B cell (primary cell): ENCODE results near the gene TSPAN14. TPM values are rescaled to one million over a fixed set of nuclear protein-coding genes. Genes with fewer than 3 reads are reported as not detected.

Experiments
- ATAC-seq: fragments of 200-7000 bp; cut with Tn5 transposase; one replicate; pipeline ENCODE4 v1.10.0; 2021; ENCODE audit warnings: low read depth, mild to moderate bottlenecking, moderate number of reproducible peaks, moderate library complexity
- CTCF ChIA-PET: fragments of 350-600 bp; sonication (Branson Sonifier 250); formaldehyde crosslinking; loops from one replicate; lab custom pipeline; 2021; ENCODE audit warnings: antibody characterized with exemption, inconsistent platforms; lab: Charles Lee
- POLR2A ChIA-PET: fragments of 350-600 bp; sonication (Branson Sonifier 250); formaldehyde crosslinking; loops from one replicate; lab custom pipeline; 2021; ENCODE audit warnings: antibody characterized with exemption; lab: Charles Lee
- DNase-seq: peaks from one replicate; pipeline ENCODE4 v3.0.0; 2013
- H2AFZ ChIP-seq: 2 replicates; pipeline ENCODE4 v1.6.1; 2012; ENCODE audit warnings: mild to moderate bottlenecking, low read depth, low read length; ENCODE audit not compliant: insufficient read depth, poor library complexity, severe bottlenecking
- H3K27ac ChIP-seq, 2 donors: 1 replicate in 1 of 2; 2 replicates in 1 of 2; pipeline ENCODE4 v1.5.1; 2012 to 2013; ENCODE audit warnings: low read length in 2 of 2, mild to moderate bottlenecking in 2 of 2, moderate library complexity in 1 of 2
- H3K27me3 ChIP-seq, 4 experiments: fragments of 200-600 bp in 1 of 4; sonication (generic) in 1 of 4; replicated peaks in 1 of 4; 1 replicate in 2 of 4; 2 replicates in 2 of 4; pipeline versions ENCODE4 v1.6.1 to v1.7.0; 2013 to 2016; ENCODE audit warnings: low read length in 3 of 4, mild to moderate bottlenecking in 2 of 4, mixed read lengths in 1 of 4, moderate library complexity in 1 of 4; ENCODE audit not compliant: insufficient read depth in 4 of 4, control insufficient read depth in 3 of 4; ENCODE audit errors: control extremely low read depth in 1 of 4
- H3K36me3 ChIP-seq, 2 experiments: replicated peaks in 1 of 2; 1 replicate in 1 of 2; 2 replicates in 1 of 2; pipeline versions ENCODE4 v1.6.1 to v1.7.1; 2013; ENCODE audit warnings: low read length in 1 of 2; ENCODE audit not compliant: insufficient read depth in 2 of 2, control insufficient read depth in 1 of 2; ENCODE audit errors: control extremely low read depth in 1 of 2, extremely low read depth in 1 of 2
- H3K4me1 ChIP-seq, 2 donors: fragments of 200-600 bp in 1 of 2; sonication (generic) in 1 of 2; 1 replicate in 1 of 2; 2 replicates in 1 of 2; pipeline versions ENCODE4 v1.5.1 to v1.6.1; 2013 to 2017; ENCODE audit warnings: low read length in 2 of 2; ENCODE audit not compliant: control insufficient read depth in 2 of 2, insufficient read depth in 2 of 2
- H3K4me2 ChIP-seq: replicated peaks from 2 replicates; pipeline ENCODE3; 2012; ENCODE audit warnings: mild to moderate bottlenecking, low read depth, low read length; ENCODE audit not compliant: poor library complexity, severe bottlenecking
- H3K4me3 ChIP-seq, 5 experiments: fragments of 200-600 bp in 1 of 5; sonication (generic) in 1 of 5; 1 replicate in 3 of 5; 2 replicates in 2 of 5; pipeline versions ENCODE4 v1.5.1 to v1.7.0; 2011 to 2016; ENCODE audit warnings: low read length in 4 of 5, mild to moderate bottlenecking in 4 of 5, low read depth in 2 of 5, control low read depth in 1 of 5, moderate library complexity in 1 of 5; ENCODE audit not compliant: insufficient read depth in 1 of 5; ENCODE audit errors: control extremely low read depth in 1 of 5, extremely low read depth in 1 of 5
- H3K79me2 ChIP-seq: fragments of 200-600 bp; sonication (generic); one replicate; pipeline ENCODE4 v1.6.0; 2016; ENCODE audit warnings: low read length; ENCODE audit not compliant: control insufficient read depth, insufficient read depth
- H3K9ac ChIP-seq: fragments of 200-600 bp; sonication (generic); 2 replicates; pipeline ENCODE4 v1.6.1; 2017; ENCODE audit warnings: mild to moderate bottlenecking, low read length, moderate library complexity
- H3K9me3 ChIP-seq, 3 donors: one replicate each; pipeline versions ENCODE4 v1.6.1 to v1.7.1; 2013; ENCODE audit warnings: low read length in 2 of 3; ENCODE audit not compliant: control insufficient read depth in 2 of 3, insufficient read depth in 1 of 3; ENCODE audit errors: control extremely low read depth in 1 of 3
- H4K20me1 ChIP-seq: 2 replicates; pipeline ENCODE4 v1.6.0; 2012; ENCODE audit warnings: mild to moderate bottlenecking, low read length; ENCODE audit not compliant: insufficient read depth, control insufficient read depth, poor library complexity, severe bottlenecking
- H3K27ac Mint-ChIP-seq: one replicate; pipeline ENCODE4 v1.8.0; 2021; ENCODE audit warnings: mixed read lengths
- H3K27me3 Mint-ChIP-seq: one replicate; pipeline ENCODE4 v1.8.0; 2021; ENCODE audit warnings: mixed read lengths
- H3K4me1 Mint-ChIP-seq: one replicate; pipeline ENCODE4 v1.8.0; 2021; ENCODE audit warnings: mixed read lengths
- H3K4me3 Mint-ChIP-seq: one replicate; pipeline ENCODE4 v1.8.0; 2021; ENCODE audit warnings: mixed read lengths
- H3K9me3 Mint-ChIP-seq: one replicate; pipeline ENCODE4 v1.8.0; 2022; ENCODE audit warnings: mixed read lengths; ENCODE audit not compliant: insufficient read depth
- CTCF ChIP-seq: fragments of 200-600 bp; IDR thresholded peaks from one replicate; pipeline ENCODE4 v1.8.0; 2022; ENCODE audit warnings: antibody characterized with exemption, mild to moderate bottlenecking
- EZH2 ChIP-seq: IDR thresholded peaks from 2 replicates; pipeline ENCODE4 v1.6.1; 2012; ENCODE audit warnings: borderline replicate concordance, low read depth, mild to moderate bottlenecking, moderate library complexity, low read length; ENCODE audit not compliant: insufficient read depth, poor library complexity, severe bottlenecking
- WGBS: methylation state at CpG from one replicate; pipeline ENCODE4 v1.1.5; 2013; ENCODE audit warnings: missing lambda C conversion rate; ENCODE audit not compliant: insufficient coverage; 5-methylcytosine and 5-hydroxymethylcytosine counted together
- intact Hi-C: fragments of 100-400 bp; cut with micrococcal nuclease; formaldehyde crosslinking; loops from one replicate; pipeline ENCODE4 v1.10.0; 2022
- polyA plus RNA-seq: library from polyadenylated mRNA; depleted of rRNA; stranded (reverse); fragments of >200 nt; gene quantifications from 2 replicates; pipeline ENCODE4 v1.2.3, GENCODE V29; 2012
- total RNA-seq, 2 donors: library from RNA; stranded (reverse); fragments of 120-200 nt in 1 of 2; gene quantifications; 1 replicate in 1 of 2; 2 replicates in 1 of 2; pipeline versions ENCODE4 v1.2.3 to v1.2.4, GENCODE V29; 2013 to 2022

TSPAN14 gene
- total and polyA plus RNA-seq, 2 donors (not counting 1 experiment from before 2014, with no cell fraction given), result 27.8 to 55.3 TPM

DNA sequence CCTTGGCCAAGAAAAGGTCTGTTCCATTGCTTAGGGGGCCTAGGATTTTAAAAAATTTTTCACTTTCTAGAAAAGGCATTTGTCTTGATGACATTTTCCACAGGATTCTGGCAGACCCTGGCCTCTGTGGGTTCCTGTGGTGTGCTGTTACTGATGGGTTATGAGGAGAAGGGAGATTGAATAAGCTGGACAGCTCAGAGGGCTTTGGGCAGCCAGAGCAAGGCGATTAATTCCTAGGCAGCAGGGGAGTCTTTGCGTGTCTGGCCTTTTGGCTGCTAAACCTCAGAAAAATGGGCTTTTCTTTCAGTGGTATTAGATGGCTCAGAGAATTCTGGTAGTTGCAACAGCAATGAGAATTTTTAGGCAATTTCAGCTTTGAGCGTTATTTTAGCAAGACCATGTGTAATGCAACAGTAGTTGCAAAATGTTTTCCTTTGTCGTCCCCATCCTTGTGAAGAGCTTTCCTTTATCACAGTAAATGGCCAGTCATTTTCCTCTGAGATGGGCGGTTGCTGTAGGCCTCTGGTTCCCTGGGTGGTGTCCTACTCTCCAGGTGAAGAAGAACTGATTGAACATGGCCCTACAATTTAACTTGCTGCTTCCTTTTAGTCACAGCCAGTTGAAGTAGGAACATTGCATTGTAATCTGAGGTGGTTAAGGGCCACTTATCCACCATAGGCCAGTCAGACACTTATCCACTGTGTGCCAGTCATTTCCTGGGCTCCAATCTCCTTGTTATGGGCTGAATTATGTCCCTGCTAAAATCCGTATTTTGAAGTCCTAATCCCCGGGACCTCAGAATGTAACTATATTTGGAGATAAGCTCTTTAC, 126.7 kb downstream of the TSPAN14 start:
- intact Hi-C loops, result no loop called here
- ATAC-seq, result no peak
- 94% methylated on average over 6 of the region's 7 CpGs for WGBS

More for the DNA sequence above, 126.7 kb downstream of the TSPAN14 start:
- Histone ChIP-seq H3K4me1 (peaks cover 10 to 23% of the 10 kb centered on the region in 2 donors), H3K27me3 (no peaks in the 10 kb centered on the region), H4K20me1 (no peaks in the 10 kb centered on the region), H3K4me3 (no peak overlapping the region), H3K4me2 (no peak overlapping the region), H2AFZ (no peak overlapping the region), H3K9me3 (peaks cover 0 to 2% (median 0%) of the 10 kb centered on the region in 3 donors), H3K79me2 (no peaks in the 10 kb centered on the region), H3K36me3 (no peaks in the 10 kb centered on the region), H3K9ac (no peak overlapping the region), H3K27ac (no peak overlapping the region)
- H3K4me1 Mint-ChIP-seq, result peaks cover 18% of the 10 kb centered on the region
- H3K4me3 Mint-ChIP-seq, result no peak overlapping the region
- ChIA-PET POLR2A (no interaction called here), CTCF (interaction anchor here (0.7 to 1.4 kb wide), 2 partner anchors 16 to 198 kb away, joined by 3 to 4 read pairs; no protein-coding TSS in a partner anchor)
- H3K9me3 Mint-ChIP-seq, result no peaks in the 10 kb centered on the region
- peaks cover 2% of the 10 kb centered on the region for H3K27me3 Mint-ChIP-seq
- no peak for DNase-seq
- H3K27ac Mint-ChIP-seq, result no peak overlapping the region
- TF ChIP-seq CTCF (no peak), EZH2 (no peak)
